Memory B cell (primary cell): Measurements from ENCODE around the gene UBE2E1.

ENCODE experiments used
- ATAC-seq: fragments of 150-1000 bp; cut with Tn5 transposase; 2 replicates; pipeline ENCODE4 v1.10.0; 2021; ENCODE audit warnings: low read depth, mild to moderate bottlenecking, moderate library complexity
- DNase-seq, 2 donors: peaks; one replicate each; pipeline ENCODE4 v3.0.0; 2022; ENCODE audit warnings: low spot score in 2 of 2
- H3K27ac Mint-ChIP-seq: one replicate; pipeline ENCODE4 v1.8.0; 2022; ENCODE audit warnings: mild to moderate bottlenecking, moderate library complexity, mixed read lengths
- H3K27me3 Mint-ChIP-seq: one replicate; pipeline ENCODE4 v1.8.0; 2022; ENCODE audit warnings: mixed read lengths
- H3K36me3 Mint-ChIP-seq: one replicate; pipeline ENCODE4 v1.8.0; 2022; ENCODE audit warnings: mild to moderate bottlenecking, mixed read lengths
- H3K4me1 Mint-ChIP-seq: one replicate; pipeline ENCODE4 v1.8.0; 2022; ENCODE audit warnings: mixed read lengths
- H3K4me3 Mint-ChIP-seq: one replicate; pipeline ENCODE4 v1.8.0; 2022; ENCODE audit warnings: mild to moderate bottlenecking, moderate library complexity, mixed read lengths
- H3K9me3 Mint-ChIP-seq: one replicate; pipeline ENCODE4 v1.8.0; 2022; ENCODE audit warnings: mixed read lengths

UBE2E1 gene

DNA sequence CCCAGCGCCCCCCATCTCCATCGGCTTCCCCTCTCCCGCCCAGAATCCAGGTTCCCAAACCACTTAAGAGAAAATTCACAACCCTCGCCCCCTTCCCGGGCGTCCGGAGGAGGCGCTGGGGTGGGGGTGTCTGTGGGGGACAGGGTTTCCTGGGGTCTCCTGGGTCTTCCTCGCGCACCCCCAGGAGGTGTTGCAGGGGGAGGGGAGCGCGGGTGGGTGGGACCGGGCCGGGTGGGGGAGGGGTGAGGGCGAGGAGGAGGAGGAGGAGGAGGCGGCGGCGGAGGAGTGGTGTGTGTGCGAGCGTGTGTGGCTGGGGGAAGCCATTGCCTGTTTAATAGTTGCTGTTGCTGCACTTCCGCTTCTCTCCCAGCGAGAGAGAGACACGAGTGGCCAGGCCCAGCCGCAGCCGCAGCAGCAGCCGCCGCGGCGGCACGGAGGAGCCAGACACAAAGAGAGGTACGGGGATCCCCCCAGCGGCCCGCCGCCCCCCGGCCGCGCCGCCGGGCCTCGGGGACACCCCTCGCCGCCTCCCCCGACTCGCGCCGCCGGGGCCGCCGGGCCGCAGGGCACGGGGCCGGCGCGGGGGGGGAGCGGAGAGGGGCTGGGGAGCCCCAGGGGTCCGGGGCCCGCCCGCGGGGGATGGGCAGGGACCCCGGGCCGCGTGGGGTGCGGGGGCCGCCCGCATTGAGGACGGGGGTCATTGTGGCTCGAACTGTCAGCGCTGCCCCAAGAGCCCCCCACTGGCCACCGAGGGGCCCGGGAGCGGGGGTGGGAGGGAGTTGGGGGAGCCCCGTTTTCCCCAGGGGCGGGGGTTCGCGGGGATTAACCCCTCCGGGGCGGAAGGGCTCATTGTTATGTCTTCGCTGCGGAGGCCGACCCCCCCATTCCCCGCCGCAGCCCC, at the start of gene UBE2E1:
Gene UBE2E1 (plus strand): TSS at position 323 of the 901 bp plus-strand sequence. CDS start 1,315 bp downstream, outside the sequence.
- ATAC-seq = peak; percentile 86
- Mint-ChIP-seq H3K4me1 (peaks cover 28% of the 10 kb centered on the region), H3K36me3 (peaks cover 3% of the 10 kb centered on the region), H3K27ac (peak within 1 kb of the TSS; percentile 96), H3K4me3 (peak within 1 kb of the TSS; percentile 99), H3K9me3 (no peaks in the 10 kb centered on the region), H3K27me3 (no peaks in the 10 kb centered on the region)
- peak; percentile 73 to 76 for DNase-seq

DNA sequence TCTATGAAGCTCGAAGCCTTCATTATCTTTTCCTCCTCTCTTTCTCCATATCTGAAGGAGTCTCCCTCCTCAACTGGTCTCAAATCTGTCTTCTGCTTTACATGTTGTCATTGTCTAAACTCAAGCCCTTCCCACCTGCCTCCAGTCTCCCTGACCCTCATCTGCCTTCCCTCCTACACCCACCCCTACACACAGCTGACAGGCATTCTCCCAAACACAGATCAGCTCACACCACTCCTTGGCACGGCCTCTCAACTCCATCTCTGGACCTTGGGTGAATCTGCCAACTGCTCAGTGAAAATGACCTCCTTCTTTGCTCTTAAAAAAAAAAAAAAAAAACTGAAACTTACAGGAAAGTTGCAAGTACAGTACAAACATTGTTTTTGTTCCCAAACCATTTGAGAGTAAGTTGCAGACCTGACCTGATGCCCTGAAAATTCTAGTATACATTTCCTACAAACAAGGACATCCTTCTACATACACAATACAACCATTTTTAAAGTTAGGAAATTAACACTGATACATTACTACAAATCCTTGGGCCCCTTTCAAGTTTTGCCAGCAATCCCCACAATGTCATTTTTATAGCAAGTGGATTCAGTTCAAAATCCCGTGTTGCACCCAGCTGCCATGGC, 49.4 kb upstream of the UBE2E1 start:
- Mint-ChIP-seq H3K27me3 (peaks cover 1% of the 10 kb centered on the region), H3K4me3 (no peak overlapping the region), H3K36me3 (no peaks in the 10 kb centered on the region), H3K4me1 (peaks cover 10% of the 10 kb centered on the region), H3K27ac (no peak overlapping the region), H3K9me3 (no peaks in the 10 kb centered on the region)
- ATAC-seq (no peak), DNase-seq (no peak)

DNA sequence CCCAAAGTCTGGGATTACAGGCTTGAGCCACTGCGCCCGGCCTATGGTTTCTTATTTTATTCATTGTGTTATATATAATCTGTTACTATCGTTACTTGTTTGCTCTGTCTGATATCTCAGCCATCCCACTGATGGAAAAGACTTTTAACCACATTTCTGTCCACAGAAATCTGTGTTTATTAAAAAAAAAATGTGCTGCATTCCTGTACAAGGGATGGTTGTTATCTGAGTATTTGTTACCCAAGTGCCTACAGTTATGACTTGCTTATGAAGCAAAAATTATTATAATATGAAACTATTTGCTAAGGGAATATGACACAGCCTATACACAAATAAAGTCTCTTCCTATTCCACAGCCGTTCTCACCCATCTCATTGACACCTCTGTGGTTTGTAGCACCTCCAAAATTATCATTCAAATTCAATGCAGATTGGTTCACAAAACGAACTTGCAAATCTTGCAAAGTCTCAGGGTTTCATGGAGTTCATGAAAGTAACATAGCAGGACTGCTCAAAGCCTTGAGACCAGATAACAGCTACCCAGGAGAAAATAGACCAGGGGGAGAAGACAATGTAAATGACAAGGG, 47.4 kb upstream of the UBE2E1 start:
- Mint-ChIP-seq H3K9me3 (no peaks in the 10 kb centered on the region), H3K4me3 (no peak overlapping the region), H3K27ac (no peak overlapping the region), H3K27me3 (peaks cover 1% of the 10 kb centered on the region), H3K36me3 (no peaks in the 10 kb centered on the region), H3K4me1 (peaks cover 23% of the 10 kb centered on the region)
- ATAC-seq = no peak
- DNase-seq = no peak

DNA sequence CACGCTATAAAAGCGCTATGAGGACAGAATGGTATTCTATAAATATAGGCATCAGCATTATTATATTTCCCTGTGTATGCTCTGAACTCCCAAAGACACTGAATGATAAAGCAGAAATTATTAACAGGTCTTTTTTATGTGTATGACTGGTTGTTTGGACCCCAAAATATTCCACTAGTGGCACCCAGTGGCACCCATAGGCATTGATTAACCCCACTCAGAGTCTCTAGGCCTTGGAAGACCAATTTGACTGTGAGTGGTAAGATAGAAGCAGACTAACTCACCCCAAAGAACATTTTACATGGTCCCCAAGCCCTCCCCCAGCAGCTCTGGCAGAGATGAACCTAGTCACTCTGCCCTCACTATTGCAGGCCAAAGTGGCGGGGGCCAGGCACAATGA, 45.4 kb upstream of the UBE2E1 start:
- peaks cover 1% of the 10 kb centered on the region for H3K27me3 Mint-ChIP-seq
- no peaks in the 10 kb centered on the region for H3K9me3 Mint-ChIP-seq
- ATAC-seq (no peak), DNase-seq (no peak)
- peaks cover 23% of the 10 kb centered on the region for H3K4me1 Mint-ChIP-seq
- H3K4me3 Mint-ChIP-seq = no peak overlapping the region
- H3K36me3 Mint-ChIP-seq = no peaks in the 10 kb centered on the region
- H3K27ac Mint-ChIP-seq = peak overlapping the region; percentile 72

DNA sequence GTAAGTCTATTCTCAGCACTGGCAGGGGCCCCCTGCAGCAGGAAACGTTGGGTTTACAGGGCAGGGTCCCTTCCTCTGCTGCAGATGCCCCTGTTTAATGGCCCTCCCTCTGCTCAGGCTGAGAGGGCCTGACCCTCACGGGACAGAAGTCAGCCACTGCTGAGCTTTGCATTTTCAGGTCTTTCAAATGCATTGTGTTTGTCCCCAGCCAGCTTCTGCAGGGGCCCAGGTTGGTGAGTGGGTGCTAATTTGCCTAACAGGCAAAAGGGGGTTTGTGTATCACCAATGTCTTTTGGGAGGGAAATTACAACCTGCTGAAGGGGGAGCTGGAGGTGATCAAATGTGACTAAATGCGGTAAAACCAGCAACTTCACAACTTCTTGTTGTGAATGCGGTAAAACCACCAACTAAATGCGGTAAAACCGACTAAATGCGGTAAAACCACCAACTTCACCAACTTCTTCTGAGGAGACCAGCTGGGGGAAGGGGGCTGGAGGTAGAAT, 44.8 kb upstream of the UBE2E1 start:
- Mint-ChIP-seq H3K27ac (peak overlapping the region; percentile 72), H3K27me3 (peaks cover 1% of the 10 kb centered on the region), H3K4me3 (no peak overlapping the region), H3K36me3 (no peaks in the 10 kb centered on the region), H3K9me3 (no peaks in the 10 kb centered on the region), H3K4me1 (peaks cover 23% of the 10 kb centered on the region)
- no peak for DNase-seq
- peak; percentile 50 for ATAC-seq

DNA sequence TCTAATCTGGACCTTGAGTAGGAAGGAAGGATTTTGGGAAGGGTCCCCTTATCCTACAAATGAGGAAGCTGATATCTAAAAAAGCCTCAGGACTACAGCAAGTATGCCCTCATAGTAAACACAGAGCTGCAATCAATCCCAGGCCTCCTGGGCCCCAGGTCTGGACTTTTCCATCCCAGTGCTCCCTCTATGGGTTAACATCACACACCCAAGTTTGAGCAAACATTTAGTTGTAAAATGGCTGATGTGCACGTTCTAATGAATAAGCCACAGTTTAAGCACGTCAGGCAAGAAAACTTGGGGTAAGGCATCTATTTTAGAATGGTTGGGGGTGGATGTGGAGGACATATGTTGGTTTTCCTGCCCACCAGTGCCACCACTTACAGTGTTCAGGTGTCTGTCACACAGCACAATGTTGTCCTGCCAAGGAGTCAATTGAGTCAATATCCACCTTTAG, 44.3 kb upstream of the UBE2E1 start:
- Mint-ChIP-seq H3K27me3 (peaks cover 1% of the 10 kb centered on the region), H3K27ac (peak overlapping the region; percentile 72), H3K4me3 (no peak overlapping the region), H3K4me1 (peaks cover 23% of the 10 kb centered on the region), H3K9me3 (no peaks in the 10 kb centered on the region), H3K36me3 (no peaks in the 10 kb centered on the region)
- DNase-seq = no peak
- ATAC-seq = peak; percentile 17

DNA sequence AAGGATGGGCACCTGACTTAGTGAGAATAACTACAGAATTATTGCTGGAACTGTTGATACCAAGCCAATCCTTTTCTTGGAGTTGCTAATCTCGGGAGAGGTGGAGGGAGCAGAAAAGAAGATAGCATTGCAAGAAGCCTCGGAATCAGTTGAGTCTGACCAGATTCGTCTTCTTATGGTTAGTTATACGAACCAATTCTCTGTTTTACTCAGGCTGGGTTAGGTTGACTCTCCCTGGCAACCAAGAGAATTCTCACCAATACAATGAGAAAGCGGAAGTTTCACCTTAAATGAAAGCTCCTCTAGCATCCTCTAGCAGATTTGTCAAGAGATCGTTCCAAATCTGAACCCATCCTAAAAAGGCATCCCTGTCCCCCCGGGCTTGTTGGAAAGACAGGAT, 43.5 kb upstream of the UBE2E1 start:
- H3K27ac Mint-ChIP-seq = peak overlapping the region; percentile 90

DNA sequence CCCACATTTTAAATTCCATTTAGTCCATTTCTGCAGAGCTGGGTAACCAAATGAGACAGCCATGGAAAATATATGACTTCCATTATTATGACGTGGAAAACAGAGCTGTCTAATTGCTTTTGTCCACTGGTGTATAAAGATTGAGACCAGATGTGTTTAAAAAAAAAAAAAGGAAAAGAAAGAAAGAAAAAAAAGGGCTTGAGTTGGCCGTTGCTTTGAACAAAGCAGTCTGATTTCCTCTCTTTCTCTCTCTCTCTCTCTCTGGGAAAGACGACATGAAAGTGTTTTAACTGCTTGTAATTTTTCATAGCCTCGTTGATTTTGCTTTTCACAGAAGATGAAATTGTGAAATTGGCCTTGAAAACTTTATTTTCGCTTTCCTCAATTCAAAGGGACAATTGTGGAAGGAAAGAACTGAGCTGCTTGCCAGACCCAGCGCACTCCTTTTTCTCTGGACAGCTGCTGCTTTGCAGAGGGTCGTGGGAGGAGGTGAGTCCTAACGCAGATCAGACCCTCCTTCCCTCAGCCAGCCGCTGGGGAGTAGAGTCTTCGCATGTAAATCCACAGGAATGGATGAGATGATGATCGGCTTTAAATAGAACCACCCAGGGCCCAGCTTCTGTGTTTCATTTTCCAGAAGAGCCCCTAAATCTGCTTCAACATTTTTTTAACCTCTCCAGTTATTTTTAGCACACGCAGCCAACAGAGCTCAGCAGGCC, 42.8 kb upstream of the UBE2E1 start:
- H3K4me1 Mint-ChIP-seq = peaks cover 23% of the 10 kb centered on the region

More for the DNA sequence above, 43.5 kb upstream of the UBE2E1 start:
- ATAC-seq = peak; percentile 89
- H3K36me3 Mint-ChIP-seq = peaks cover 1% of the 10 kb centered on the region
- peaks cover 23% of the 10 kb centered on the region for H3K4me1 Mint-ChIP-seq
- H3K4me3 Mint-ChIP-seq = peak overlapping the region; percentile 76
- peak in 1 of 2 donors; percentile 25 for DNase-seq
- no peaks in the 10 kb centered on the region for H3K9me3 Mint-ChIP-seq
- peaks cover 1% of the 10 kb centered on the region for H3K27me3 Mint-ChIP-seq

DNA sequence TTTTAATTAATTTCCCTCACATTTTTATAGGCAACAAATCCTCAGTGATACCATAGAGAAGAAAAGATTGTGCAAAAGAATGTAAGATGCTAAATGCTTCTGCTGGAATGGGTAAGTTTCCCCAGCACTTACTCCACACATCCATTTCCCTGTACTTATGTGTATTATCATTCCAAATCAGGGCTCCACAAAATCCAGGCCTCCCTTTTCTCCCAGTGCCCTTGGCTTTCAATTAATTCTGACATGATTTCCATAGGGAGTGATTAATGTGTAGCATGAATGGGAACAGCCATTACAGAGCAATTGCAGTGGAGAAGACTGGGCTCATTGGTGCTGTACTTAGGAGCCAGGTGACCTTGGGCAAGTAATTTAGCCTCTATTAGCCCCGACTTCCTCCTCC, 41.3 kb upstream of the UBE2E1 start:
- ATAC-seq (no peak), DNase-seq (no peak)
- H3K36me3 Mint-ChIP-seq = peaks cover 1% of the 10 kb centered on the region
- no peak overlapping the region for H3K27ac Mint-ChIP-seq
- H3K27me3 Mint-ChIP-seq = peaks cover 1% of the 10 kb centered on the region
- H3K4me3 Mint-ChIP-seq = no peak overlapping the region
- no peaks in the 10 kb centered on the region for H3K9me3 Mint-ChIP-seq
- peaks cover 23% of the 10 kb centered on the region for H3K4me1 Mint-ChIP-seq

More for the DNA sequence above, 42.8 kb upstream of the UBE2E1 start:
- DNase-seq (no peak), ATAC-seq (no peak)
- Mint-ChIP-seq H3K4me3 (peak overlapping the region; percentile 76), H3K36me3 (peaks cover 1% of the 10 kb centered on the region), H3K27me3 (peaks cover 1% of the 10 kb centered on the region), H3K9me3 (no peaks in the 10 kb centered on the region), H3K27ac (peak overlapping the region; percentile 90)

DNA sequence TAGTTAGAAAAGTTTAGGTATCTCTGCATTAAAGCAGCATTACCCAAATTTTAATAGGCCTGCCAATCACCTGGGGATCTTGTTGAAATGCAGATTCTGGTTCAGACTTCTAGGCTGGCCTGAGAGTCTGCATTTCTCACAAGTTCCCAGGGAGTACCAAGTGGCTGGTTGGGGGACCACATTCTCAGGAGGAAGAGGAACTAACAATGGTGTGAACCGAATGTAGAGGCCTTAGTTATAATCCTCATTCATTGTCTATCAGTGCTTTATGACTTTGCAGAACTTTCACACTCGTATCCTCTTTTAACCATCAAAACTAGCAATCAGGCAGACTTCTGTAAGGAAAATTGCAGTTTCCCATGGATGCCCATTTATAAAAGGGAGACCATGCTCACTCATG, 38.2 kb upstream of the UBE2E1 start:
- H3K27me3 Mint-ChIP-seq = no peaks in the 10 kb centered on the region
- peaks cover 1% of the 10 kb centered on the region for H3K36me3 Mint-ChIP-seq
- no peak overlapping the region for H3K4me3 Mint-ChIP-seq
- ATAC-seq = no peak
- DNase-seq = no peak
- H3K27ac Mint-ChIP-seq = no peak overlapping the region
- H3K9me3 Mint-ChIP-seq = no peaks in the 10 kb centered on the region
- H3K4me1 Mint-ChIP-seq = peaks cover 2% of the 10 kb centered on the region

DNA sequence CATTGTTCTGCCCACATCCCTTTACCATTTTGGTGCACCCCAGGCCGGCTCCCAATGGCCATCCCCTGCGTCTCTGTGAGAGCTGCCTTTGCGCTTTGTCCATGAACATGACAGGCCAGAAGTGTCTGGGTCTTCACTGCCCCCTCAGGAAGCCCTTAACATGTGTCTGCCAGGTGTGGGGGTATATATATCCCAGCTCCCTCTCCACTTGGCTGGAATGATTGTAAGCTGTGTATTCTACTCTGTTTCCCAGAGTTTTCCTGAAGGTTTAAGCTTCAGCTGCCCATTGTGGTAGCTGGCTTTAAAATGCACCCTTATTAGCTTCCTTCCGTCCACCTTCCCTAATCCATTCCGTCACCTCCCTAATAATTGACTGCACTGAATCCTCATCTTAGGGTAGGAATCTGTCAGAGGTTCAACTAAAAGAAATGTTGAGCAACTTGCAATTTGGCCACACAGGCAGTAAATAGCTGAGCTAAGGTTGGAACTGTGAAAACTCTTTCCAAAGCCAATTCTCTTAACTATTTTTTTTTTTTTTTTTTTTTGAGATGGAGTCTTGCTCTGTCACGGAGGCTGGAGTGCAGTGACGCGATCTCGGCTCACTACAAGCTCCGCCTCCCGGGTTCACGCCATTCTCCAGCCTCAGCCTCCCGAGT, 30.4 kb upstream of the UBE2E1 start:
- Mint-ChIP-seq H3K9me3 (no peaks in the 10 kb centered on the region), H3K4me1 (no peaks in the 10 kb centered on the region), H3K27me3 (no peaks in the 10 kb centered on the region), H3K27ac (no peak overlapping the region), H3K4me3 (no peak overlapping the region), H3K36me3 (no peaks in the 10 kb centered on the region)
- ATAC-seq (no peak), DNase-seq (no peak)

DNA sequence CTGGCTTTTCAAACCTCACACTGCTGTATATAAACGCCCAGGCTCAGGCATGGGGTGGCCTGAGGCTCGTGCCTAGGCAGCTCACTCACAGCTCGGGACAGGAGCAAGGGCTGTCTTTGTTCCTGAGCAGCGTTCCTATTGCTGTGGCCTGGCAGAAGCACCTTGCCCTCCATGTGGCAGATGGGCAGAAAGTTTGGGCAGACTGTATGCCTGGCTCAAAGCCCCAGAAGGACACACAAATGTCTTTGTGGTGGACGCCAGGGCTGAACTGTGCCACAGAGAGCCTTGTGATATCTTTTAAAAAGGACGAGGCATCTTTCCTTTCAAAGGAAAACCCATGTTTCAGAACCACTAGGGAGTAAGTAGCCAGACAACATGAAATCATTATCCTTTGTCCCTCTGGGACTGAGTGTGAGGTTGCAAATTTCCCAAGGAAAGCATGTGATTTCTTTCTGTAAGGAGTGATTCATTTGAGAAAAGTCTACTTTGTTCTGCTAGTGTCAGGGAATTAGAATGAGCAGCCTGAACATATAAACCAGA, 29.3 kb upstream of the UBE2E1 start:
- DNase-seq = no peak
- Mint-ChIP-seq H3K9me3 (no peaks in the 10 kb centered on the region), H3K4me3 (no peak overlapping the region), H3K4me1 (no peaks in the 10 kb centered on the region), H3K27ac (no peak overlapping the region), H3K27me3 (no peaks in the 10 kb centered on the region), H3K36me3 (no peaks in the 10 kb centered on the region)
- no peak for ATAC-seq

DNA sequence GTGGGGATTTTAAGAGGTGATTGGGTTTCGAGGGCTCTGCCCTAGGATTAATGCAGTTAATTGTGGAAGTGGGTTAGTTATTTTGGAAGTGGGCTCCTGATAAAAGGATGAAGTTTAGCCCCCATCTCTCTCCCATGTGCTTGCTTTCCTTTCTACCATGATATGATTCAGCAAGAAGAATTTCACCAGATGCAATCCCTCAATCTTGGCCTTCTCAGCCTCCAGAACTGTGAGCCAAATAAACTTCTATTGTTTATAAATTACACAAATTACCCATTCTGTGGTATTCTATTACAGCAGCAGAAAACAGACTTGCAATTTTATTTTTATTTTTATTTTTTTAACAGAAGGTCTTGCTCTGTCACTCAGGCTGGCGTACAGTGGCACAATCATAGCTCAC, 27.3 kb upstream of the UBE2E1 start:
- Mint-ChIP-seq H3K9me3 (peaks cover 2% of the 10 kb centered on the region), H3K4me3 (no peak overlapping the region), H3K27ac (no peak overlapping the region), H3K36me3 (no peaks in the 10 kb centered on the region), H3K27me3 (peaks cover 4% of the 10 kb centered on the region), H3K4me1 (no peaks in the 10 kb centered on the region)
- ATAC-seq (no peak), DNase-seq (no peak)
